Mammary epithelial cell (primary cell): ENCODE results near the gene RMI1.

ENCODE experiments used
- EZH2 ChIP-seq: IDR thresholded peaks from 2 replicates; pipeline ENCODE4 v1.6.1; 2012; ENCODE audit warnings: low read length, inconsistent platforms, borderline replicate concordance
- TF ChIP-seq, protein P1 (sequence below), 2 donors: IDR thresholded peaks in 1 of 2; conservative IDR thresholded peaks in 1 of 2; 2 replicates each; pipeline ENCODE4 v1.5.1; 2011 to 2012; ENCODE audit warnings: inconsistent platforms in 2 of 2, low read length in 2 of 2, mild to moderate bottlenecking in 2 of 2, control low read depth in 1 of 2, low read depth in 1 of 2; ENCODE audit not compliant: insufficient read depth in 1 of 2; ENCODE audit errors: extremely low read depth in 1 of 2

- TF ChIP-seq, protein P1, sequence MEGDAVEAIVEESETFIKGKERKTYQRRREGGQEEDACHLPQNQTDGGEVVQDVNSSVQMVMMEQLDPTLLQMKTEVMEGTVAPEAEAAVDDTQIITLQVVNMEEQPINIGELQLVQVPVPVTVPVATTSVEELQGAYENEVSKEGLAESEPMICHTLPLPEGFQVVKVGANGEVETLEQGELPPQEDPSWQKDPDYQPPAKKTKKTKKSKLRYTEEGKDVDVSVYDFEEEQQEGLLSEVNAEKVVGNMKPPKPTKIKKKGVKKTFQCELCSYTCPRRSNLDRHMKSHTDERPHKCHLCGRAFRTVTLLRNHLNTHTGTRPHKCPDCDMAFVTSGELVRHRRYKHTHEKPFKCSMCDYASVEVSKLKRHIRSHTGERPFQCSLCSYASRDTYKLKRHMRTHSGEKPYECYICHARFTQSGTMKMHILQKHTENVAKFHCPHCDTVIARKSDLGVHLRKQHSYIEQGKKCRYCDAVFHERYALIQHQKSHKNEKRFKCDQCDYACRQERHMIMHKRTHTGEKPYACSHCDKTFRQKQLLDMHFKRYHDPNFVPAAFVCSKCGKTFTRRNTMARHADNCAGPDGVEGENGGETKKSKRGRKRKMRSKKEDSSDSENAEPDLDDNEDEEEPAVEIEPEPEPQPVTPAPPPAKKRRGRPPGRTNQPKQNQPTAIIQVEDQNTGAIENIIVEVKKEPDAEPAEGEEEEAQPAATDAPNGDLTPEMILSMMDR (conservative IDR thresholded peaks at IDR 0.05 in 1 of 2, IDR thresholded peaks at IDR 0.05 in 1 of 2; ENCODE audit: extremely low read depth in 1 of 2, insufficient read depth in 1 of 2, low read depth in 1 of 2, low read length in 2 of 2), result no peak
- no peak for TF ChIP-seq EZH2
Measured at GRCh38 chr9:83936523-83936922, 44.1 kb upstream of the RMI1 start.
